Naive thymus-derived CD4-positive, alpha-beta T cell (primary cell): ENCODE results near the gene AEBP1. TPM values are rescaled to one million over a fixed set of nuclear protein-coding genes. Genes with fewer than 3 reads are reported as not detected.

ENCODE experiments used
- ATAC-seq: fragments of 150-1000 bp; cut with Tn5 transposase; 2 replicates; pipeline ENCODE4 v1.10.0; 2021; ENCODE audit warnings: mild to moderate bottlenecking, moderate library complexity
- CTCF ChIA-PET: fragments of 350-600 bp; sonication (Branson Sonifier 250); formaldehyde crosslinking; loops from one replicate; lab custom pipeline; 2021; ENCODE audit warnings: antibody characterized with exemption; lab: Charles Lee
- POLR2A ChIA-PET: fragments of 350-600 bp; sonication (Branson Sonifier 250); formaldehyde crosslinking; loops from one replicate; lab custom pipeline; 2021; ENCODE audit warnings: antibody characterized with exemption, inconsistent platforms; lab: Charles Lee
- DNase-seq, 9 donors: peaks; one replicate each; pipeline versions ENCODE4 v3.0.0 to v3.0.0-alpha.2; 2020 to 2022; ENCODE audit warnings: mixed read lengths in 1 of 9
- H3K27ac ChIP-seq: one replicate; pipeline ENCODE4 v1.7.0; 2013; ENCODE audit warnings: mild to moderate bottlenecking, low read depth, low read length, moderate library complexity
- H3K27me3 ChIP-seq, 2 donors: one replicate each; pipeline ENCODE4 v1.7.0; 2013; ENCODE audit warnings: low read length in 2 of 2, mild to moderate bottlenecking in 2 of 2, moderate library complexity in 2 of 2; ENCODE audit not compliant: control insufficient read depth in 2 of 2, insufficient read depth in 2 of 2
- H3K36me3 ChIP-seq, 3 experiments: 1 replicate in 2 of 3; 2 replicates in 1 of 3; pipeline ENCODE4 v1.7.0; 2013; ENCODE audit warnings: low read length in 3 of 3, mild to moderate bottlenecking in 3 of 3, moderate library complexity in 1 of 3; ENCODE audit not compliant: insufficient read depth in 3 of 3, control insufficient read depth in 2 of 3
- H3K4me1 ChIP-seq, 2 donors: one replicate each; pipeline ENCODE4 v1.7.0; 2013; ENCODE audit warnings: low read length in 2 of 2, mild to moderate bottlenecking in 2 of 2, moderate library complexity in 1 of 2; ENCODE audit not compliant: control insufficient read depth in 2 of 2, insufficient read depth in 2 of 2
- H3K4me3 ChIP-seq: 2 replicates; pipeline ENCODE4 v1.7.0; 2013; ENCODE audit warnings: mild to moderate bottlenecking, low read length
- H3K9me3 ChIP-seq, 3 experiments: 1 replicate in 2 of 3; 2 replicates in 1 of 3; pipeline ENCODE4 v1.7.0; 2013; ENCODE audit warnings: low read length in 3 of 3; ENCODE audit not compliant: control insufficient read depth in 2 of 3
- H3K27ac Mint-ChIP-seq, 9 donors: one replicate each; pipeline ENCODE4 v1.8.0; 2020 to 2022; ENCODE audit warnings: mixed read lengths in 9 of 9, mild to moderate bottlenecking in 8 of 9, moderate library complexity in 5 of 9, inconsistent platforms in 2 of 9
- H3K27me3 Mint-ChIP-seq, 5 donors: one replicate each; pipeline ENCODE4 v1.8.0; 2021 to 2022; ENCODE audit warnings: mixed read lengths in 5 of 5, mild to moderate bottlenecking in 1 of 5
- H3K36me3 Mint-ChIP-seq, 5 donors: one replicate each; pipeline ENCODE4 v1.8.0; 2020 to 2022; ENCODE audit warnings: mixed read lengths in 5 of 5, mild to moderate bottlenecking in 3 of 5, inconsistent platforms in 1 of 5
- H3K4me1 Mint-ChIP-seq, 7 donors: one replicate each; pipeline ENCODE4 v1.8.0; 2020 to 2022; ENCODE audit warnings: mixed read lengths in 7 of 7, mild to moderate bottlenecking in 3 of 7, inconsistent platforms in 1 of 7
- H3K4me3 Mint-ChIP-seq, 10 donors: one replicate each; pipeline ENCODE4 v1.8.0; 2020 to 2022; ENCODE audit warnings: mild to moderate bottlenecking in 10 of 10, mixed read lengths in 10 of 10, moderate library complexity in 6 of 10, inconsistent platforms in 2 of 10
- H3K9me3 Mint-ChIP-seq, 11 donors: one replicate each; pipeline ENCODE4 v1.8.0; 2020 to 2022; ENCODE audit warnings: mixed read lengths in 11 of 11, mild to moderate bottlenecking in 4 of 11, inconsistent platforms in 1 of 11, moderate library complexity in 1 of 11
- intact Hi-C, 2 donors: fragments of 100-400 bp; cut with micrococcal nuclease; formaldehyde crosslinking; loops; one replicate each; pipeline ENCODE4 v1.15.1; 2023
- polyA plus RNA-seq, 2 donors: library from polyadenylated mRNA; unstranded; fragments of 300-500 nt; fragmentation: Illumina TruSeq; gene quantifications; one replicate each; pipeline ENCODE4 v1.2.3, GENCODE V29; 2021
- total RNA-seq, 6 experiments: library from RNA in 5 of 6; stranded (reverse) in 5 of 6; gene quantifications; 1 replicate in 5 of 6; 2 replicates in 1 of 6; pipeline ENCODE4 v1.2.3 and lab custom pipeline; 2021 to 2026

The AEBP1 gene
- total and polyA plus RNA-seq, 7 experiments from 2014 or later, result 3.0 to 33.1 (median 13.5) TPM

DNA sequence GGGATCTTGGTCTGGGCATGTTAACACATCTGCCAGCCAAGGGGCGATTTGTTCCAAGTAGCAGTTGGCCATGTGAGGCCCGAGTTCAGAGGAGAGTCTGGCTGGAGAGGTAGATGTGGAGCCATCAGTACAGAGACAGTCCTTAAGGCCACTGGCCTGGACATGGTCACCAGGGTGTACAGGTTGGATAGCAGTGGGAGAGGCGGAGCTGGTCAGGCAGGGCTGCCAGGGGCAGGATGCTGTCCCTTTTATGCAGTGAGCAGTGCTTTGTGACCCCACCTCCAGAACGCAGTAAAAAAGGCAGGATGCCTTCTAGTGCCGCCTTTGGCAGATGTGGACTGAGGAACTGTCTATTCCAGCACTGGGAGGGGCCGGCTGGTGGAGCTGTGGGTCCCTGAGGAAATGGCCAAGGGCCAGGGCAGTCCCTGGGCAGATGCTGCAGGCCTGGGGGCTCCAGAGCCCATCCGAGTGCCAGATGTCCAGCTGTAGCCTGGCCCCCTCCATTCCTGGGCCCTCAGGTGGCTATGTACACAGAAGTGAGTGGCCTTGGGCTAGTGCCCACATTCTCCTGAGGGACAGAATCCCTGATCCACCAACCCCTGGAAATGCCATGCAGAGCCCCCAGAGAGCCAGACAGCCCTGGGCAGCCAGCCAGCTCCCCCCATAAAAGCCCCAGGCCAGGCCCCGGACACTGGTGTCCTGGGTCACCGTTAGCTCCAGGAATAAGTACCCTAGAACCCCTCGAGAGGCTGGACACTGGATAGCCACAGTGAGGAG, 54.1 kb downstream of the AEBP1 start:
- Histone ChIP-seq H3K27me3 (no peaks in the 10 kb centered on the region), H3K36me3 (no peaks in the 10 kb centered on the region), H3K4me1 (no peaks in the 10 kb centered on the region), H3K4me3 (no peak overlapping the region), H3K27ac (no peak overlapping the region), H3K9me3 (no peaks in the 10 kb centered on the region)
- Mint-ChIP-seq H3K4me3 (no peak overlapping the region), H3K27me3 (peaks cover 0 to 4% (median 0%) of the 10 kb centered on the region in 5 donors), H3K4me1 (no peaks in the 10 kb centered on the region), H3K36me3 (no peaks in the 10 kb centered on the region), H3K9me3 (no peaks in the 10 kb centered on the region), H3K27ac (no peak overlapping the region)
- ChIA-PET POLR2A (no interaction called here), CTCF (no interaction called here)
- DNase-seq (no peak), ATAC-seq (no peak)
- intact Hi-C loops, result no loop called here

DNA sequence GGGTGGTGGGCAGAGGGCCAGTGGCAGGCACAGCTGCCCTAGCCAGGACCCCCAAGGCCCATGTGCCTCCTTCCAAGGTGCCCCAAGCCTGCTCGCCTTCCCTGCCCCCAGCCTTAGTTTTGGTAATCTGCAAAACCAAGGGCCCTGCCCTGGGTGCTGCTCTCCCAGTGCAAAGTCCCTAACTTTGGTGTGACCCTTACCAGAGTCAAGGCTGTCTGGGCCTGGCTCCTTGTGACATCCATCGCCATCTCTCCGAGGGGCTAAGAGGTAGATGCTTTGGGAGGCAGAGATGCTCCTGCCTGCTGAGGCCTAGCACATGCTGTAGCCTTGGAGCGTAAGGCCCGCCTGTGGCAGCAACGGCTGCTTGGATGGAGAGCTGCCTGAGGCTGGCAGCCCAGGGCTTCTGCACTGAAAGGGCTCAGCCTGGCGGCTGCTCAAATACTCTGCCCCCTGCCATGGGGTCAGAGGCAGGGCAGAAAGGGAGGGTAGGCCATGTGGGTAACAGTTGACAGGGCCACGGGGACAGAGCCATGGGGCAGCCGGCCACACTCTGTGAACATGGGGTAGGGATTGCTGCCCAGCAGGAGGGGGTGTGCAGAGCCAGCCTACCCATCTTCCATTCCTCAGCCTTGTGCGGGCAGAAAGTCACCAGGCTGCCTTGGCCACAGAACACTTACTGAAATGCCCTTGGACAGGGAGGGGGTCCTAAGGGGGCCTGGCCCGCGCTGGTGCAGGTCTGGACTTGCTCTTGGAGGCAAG, 54.9 kb downstream of the AEBP1 start:
- Mint-ChIP-seq H3K4me3 (no peak overlapping the region), H3K27ac (no peak overlapping the region), H3K9me3 (peaks cover 0 to 3% (median 0%) of the 10 kb centered on the region in 11 donors), H3K27me3 (peaks cover 0 to 8% (median 0%) of the 10 kb centered on the region in 5 donors), H3K4me1 (no peaks in the 10 kb centered on the region), H3K36me3 (peaks cover 0 to 3% (median 0%) of the 10 kb centered on the region in 5 donors)
- no peaks in the 10 kb centered on the region for H3K36me3 ChIP-seq
- no peak overlapping the region for H3K4me3 ChIP-seq
- ChIA-PET POLR2A (no interaction called here), CTCF (no interaction called here)
- H3K9me3 ChIP-seq, result no peaks in the 10 kb centered on the region
- ATAC-seq (no peak), DNase-seq (no peak)
- H3K27ac ChIP-seq, result no peak overlapping the region
- intact Hi-C loops, result no loop called here
- no peaks in the 10 kb centered on the region for H3K4me1 ChIP-seq
- no peaks in the 10 kb centered on the region for H3K27me3 ChIP-seq

DNA sequence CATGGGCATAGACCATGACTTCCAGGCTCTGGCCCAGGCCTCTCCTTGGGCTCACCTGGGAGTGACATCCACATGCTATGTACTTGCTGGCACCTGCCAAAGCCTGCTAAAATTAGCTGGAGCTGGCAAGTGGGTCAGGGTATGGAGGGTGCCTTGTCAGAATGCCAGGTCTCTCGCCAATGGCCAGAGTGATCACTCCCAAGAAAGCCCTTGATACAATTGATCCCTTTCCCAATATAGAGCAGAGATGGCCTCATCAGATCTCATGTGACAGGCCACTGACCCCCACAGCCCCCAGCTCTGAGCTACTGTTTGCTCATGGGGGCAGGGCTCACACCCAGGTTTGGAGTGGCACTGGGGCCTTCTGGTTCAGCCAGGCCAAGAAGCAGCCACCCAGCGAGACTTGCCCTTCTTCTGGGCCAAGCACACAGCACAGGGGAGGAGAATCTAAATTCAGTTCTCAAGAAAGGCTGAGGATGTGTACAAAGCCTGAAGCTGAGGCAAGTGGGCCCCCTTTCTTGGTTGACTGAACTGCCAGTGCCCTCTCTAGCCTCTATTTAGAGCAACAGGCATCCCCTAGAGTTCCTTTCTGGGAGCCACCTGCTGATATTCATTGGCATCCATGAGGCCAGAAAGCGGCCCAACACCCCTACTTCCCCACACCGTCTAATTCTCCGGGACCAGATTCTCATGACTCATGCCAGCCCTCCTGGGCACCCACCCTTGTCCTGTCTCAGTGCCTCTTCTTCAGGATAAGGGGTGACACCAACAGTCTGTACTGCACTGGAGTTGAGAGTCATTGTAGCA, 55.9 kb downstream of the AEBP1 start:
- no peak for DNase-seq
- Histone ChIP-seq H3K9me3 (no peaks in the 10 kb centered on the region), H3K4me1 (no peaks in the 10 kb centered on the region), H3K36me3 (no peaks in the 10 kb centered on the region), H3K27me3 (no peaks in the 10 kb centered on the region), H3K27ac (no peak overlapping the region), H3K4me3 (no peak overlapping the region)
- ChIA-PET CTCF (no interaction called here), POLR2A (no interaction called here)
- Mint-ChIP-seq H3K4me1 (no peaks in the 10 kb centered on the region), H3K36me3 (peaks cover 0 to 3% (median 0%) of the 10 kb centered on the region in 5 donors), H3K27me3 (peaks cover 0 to 14% (median 0%) of the 10 kb centered on the region in 5 donors), H3K4me3 (no peak overlapping the region), H3K27ac (no peak overlapping the region), H3K9me3 (peaks cover 0 to 9% (median 0%) of the 10 kb centered on the region in 11 donors)
- intact Hi-C loops, result no loop called here
- ATAC-seq, result no peak

DNA sequence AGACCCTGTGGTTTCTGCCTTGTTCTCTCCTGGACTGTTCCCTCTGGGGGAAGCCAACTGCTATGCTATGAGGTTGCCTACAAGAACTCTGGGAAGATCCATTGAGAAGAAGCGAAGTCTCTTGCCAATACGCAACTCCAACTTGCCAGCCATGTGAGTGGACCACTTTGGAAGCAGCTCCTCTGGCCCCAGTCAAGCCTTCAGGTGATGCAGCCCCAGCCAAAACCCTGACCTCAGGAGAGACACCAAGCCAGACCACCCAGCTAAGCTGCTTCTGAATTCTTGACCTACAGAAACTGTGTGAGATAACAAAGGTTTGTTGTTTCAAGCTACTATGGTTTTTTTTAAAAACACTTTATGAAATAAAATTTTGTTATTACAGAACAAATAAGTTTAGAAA, 57.2 kb downstream of the AEBP1 start:
- Mint-ChIP-seq H3K9me3 (peaks cover 0 to 9% (median 0%) of the 10 kb centered on the region in 11 donors), H3K4me3 (no peak overlapping the region), H3K27me3 (peaks cover 0 to 14% (median 0%) of the 10 kb centered on the region in 5 donors), H3K4me1 (no peaks in the 10 kb centered on the region), H3K36me3 (peaks cover 0 to 3% (median 0%) of the 10 kb centered on the region in 5 donors), H3K27ac (no peak overlapping the region)
- no peak overlapping the region for H3K4me3 ChIP-seq
- POLR2A ChIA-PET, result no interaction called here
- no peaks in the 10 kb centered on the region for H3K4me1 ChIP-seq
- ATAC-seq, result no peak
- no peak overlapping the region for H3K27ac ChIP-seq
- no peak for DNase-seq
- H3K27me3 ChIP-seq, result no peaks in the 10 kb centered on the region
- intact Hi-C loops, result no loop called here
- no peaks in the 10 kb centered on the region for H3K9me3 ChIP-seq
- CTCF ChIA-PET, result no interaction called here
- no peaks in the 10 kb centered on the region for H3K36me3 ChIP-seq

DNA sequence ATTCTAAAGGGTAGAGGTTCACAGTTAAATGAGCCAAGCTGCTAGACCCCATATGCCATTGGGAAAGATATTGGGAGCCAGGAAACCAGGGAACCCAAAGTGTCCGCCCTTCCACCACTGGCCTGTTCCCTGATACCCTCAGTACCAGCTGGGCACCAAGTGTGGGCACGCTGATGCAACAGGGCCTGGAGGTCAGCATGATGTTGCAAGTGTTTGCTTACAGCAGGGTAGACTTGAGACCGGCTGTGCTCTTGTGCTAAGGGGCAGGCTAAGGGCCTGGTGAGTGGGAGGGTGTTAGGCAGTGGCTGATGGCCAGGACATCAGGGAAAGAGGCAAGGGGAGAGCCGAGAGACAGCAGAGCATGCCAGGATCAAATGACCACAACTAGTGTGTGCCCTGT, 58.0 kb downstream of the AEBP1 start:
- H3K4me1 ChIP-seq, result no peaks in the 10 kb centered on the region
- Mint-ChIP-seq H3K36me3 (peaks cover 0 to 3% (median 0%) of the 10 kb centered on the region in 5 donors), H3K9me3 (peaks cover 0 to 9% (median 0%) of the 10 kb centered on the region in 11 donors), H3K27ac (no peak overlapping the region), H3K4me1 (peaks cover 0 to 2% (median 0%) of the 10 kb centered on the region in 7 donors), H3K4me3 (no peak overlapping the region), H3K27me3 (peaks cover 0 to 16% (median 0%) of the 10 kb centered on the region in 5 donors)
- DNase-seq (no peak), ATAC-seq (no peak)
- POLR2A ChIA-PET, result no interaction called here
- H3K36me3 ChIP-seq, result no peaks in the 10 kb centered on the region
- no peak overlapping the region for H3K4me3 ChIP-seq
- H3K9me3 ChIP-seq, result no peaks in the 10 kb centered on the region
- CTCF ChIA-PET, result no interaction called here
- no peak overlapping the region for H3K27ac ChIP-seq
- no peaks in the 10 kb centered on the region for H3K27me3 ChIP-seq
- intact Hi-C loops, result no loop called here

DNA sequence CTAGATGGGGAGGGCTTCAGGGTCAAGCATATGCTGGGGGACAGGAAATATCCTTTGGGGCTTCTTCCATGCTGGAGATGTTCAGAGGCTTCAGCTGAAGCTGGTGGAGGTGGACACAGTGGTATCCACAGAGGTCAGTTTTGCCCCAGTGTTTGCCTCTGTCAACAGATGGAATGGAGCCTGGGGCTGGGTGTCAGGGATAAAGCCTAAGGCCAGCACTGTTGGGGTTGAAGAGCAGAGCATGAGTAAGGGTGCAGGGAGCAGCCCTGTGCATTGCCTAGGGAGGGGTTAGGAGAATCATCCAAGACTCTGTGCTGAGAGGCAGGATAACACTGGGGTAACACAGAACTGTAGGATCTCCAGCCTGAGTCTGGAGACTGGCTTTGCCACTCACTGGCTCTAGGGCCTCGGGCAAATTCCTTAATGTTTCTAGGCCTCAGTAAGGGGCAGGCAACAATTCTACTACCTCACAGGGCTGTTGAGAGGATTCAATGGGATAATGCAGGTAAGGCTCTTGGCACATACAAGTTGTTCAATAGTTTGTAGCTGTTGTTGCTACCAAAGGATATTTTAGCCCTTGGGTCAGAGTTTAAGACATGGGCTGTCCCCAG, 58.7 kb downstream of the AEBP1 start:
- no peak overlapping the region for H3K4me3 ChIP-seq
- H3K27ac Mint-ChIP-seq, result no peak overlapping the region
- ChIA-PET POLR2A (no interaction called here), CTCF (no interaction called here)
- no peak overlapping the region for H3K4me3 Mint-ChIP-seq
- intact Hi-C loops, result no loop called here
- H3K36me3 ChIP-seq, result no peaks in the 10 kb centered on the region
- DNase-seq (no peak), ATAC-seq (no peak)
- peaks cover 0 to 3% (median 0%) of the 10 kb centered on the region in 5 donors for H3K36me3 Mint-ChIP-seq
- no peaks in the 10 kb centered on the region for H3K4me1 ChIP-seq
- H3K9me3 ChIP-seq, result no peaks in the 10 kb centered on the region
- H3K27me3 Mint-ChIP-seq, result peaks cover 0 to 20% (median 0%) of the 10 kb centered on the region in 5 donors
- peaks cover 0 to 9% (median 0%) of the 10 kb centered on the region in 11 donors for H3K9me3 Mint-ChIP-seq
- H3K27me3 ChIP-seq, result no peaks in the 10 kb centered on the region
- H3K27ac ChIP-seq, result no peak overlapping the region
- peaks cover 2 to 9% (median 6%) of the 10 kb centered on the region in 7 donors for H3K4me1 Mint-ChIP-seq
